GM12878 (cell line): ENCODE results near the gene TBC1D20.

Experiments
- MEF2A ChIP-seq: IDR thresholded peaks from 2 replicates; pipeline ENCODE4 v1.6.1; 2011; ENCODE audit warnings: low read depth, mild to moderate bottlenecking, low read length, moderate library complexity; ENCODE audit not compliant: insufficient read depth
- POLR2A ChIP-seq: IDR thresholded peaks from 2 replicates; pipeline ENCODE4 v1.6.1; 2011; ENCODE audit warnings: low read depth, mild to moderate bottlenecking, low read length
- RAD21 ChIP-seq: IDR thresholded peaks from 2 replicates; pipeline ENCODE4 v1.6.1; 2011; ENCODE audit warnings: mild to moderate bottlenecking, low read depth, low read length, moderate library complexity; ENCODE audit not compliant: insufficient read depth
- RUNX3 ChIP-seq: IDR thresholded peaks from 2 replicates; pipeline ENCODE4 v1.6.1; 2012; ENCODE audit warnings: low read length, inconsistent platforms
- TARDBP ChIP-seq: IDR thresholded peaks from 2 replicates; pipeline ENCODE4 v1.6.1; 2016; ENCODE audit warnings: borderline replicate concordance
- TCF12 ChIP-seq: IDR thresholded peaks from 2 replicates; pipeline ENCODE4 v1.6.1; 2011; ENCODE audit warnings: low read depth, mild to moderate bottlenecking, low read length
- YBX1 ChIP-seq: fragments of 450-650 bp; IDR thresholded peaks from 2 replicates; pipeline ENCODE4 v1.6.1; 2016; ENCODE audit warnings: antibody characterized with exemption
- TF ChIP-seq, protein P1 (sequence below), 3 experiments: IDR thresholded peaks in 2 of 3; conservative IDR thresholded peaks in 1 of 3; 2 replicates each; pipeline ENCODE4 v1.5.1; 2011; ENCODE audit warnings: low read depth in 3 of 3, low read length in 3 of 3, mild to moderate bottlenecking in 3 of 3, control low read depth in 2 of 3, moderate library complexity in 2 of 3, inconsistent platforms in 1 of 3, mixed read lengths in 1 of 3; ENCODE audit not compliant: control insufficient read depth in 2 of 3, insufficient read depth in 1 of 3; ENCODE audit errors: extremely low read depth in 1 of 3
- TF ChIP-seq, protein P2 (sequence below): IDR thresholded peaks from 2 replicates; pipeline ENCODE4 v1.6.1; 2012; ENCODE audit warnings: improper control_type of control experiment, low read depth, low read length; ENCODE audit not compliant: insufficient replicate concordance

DNA sequence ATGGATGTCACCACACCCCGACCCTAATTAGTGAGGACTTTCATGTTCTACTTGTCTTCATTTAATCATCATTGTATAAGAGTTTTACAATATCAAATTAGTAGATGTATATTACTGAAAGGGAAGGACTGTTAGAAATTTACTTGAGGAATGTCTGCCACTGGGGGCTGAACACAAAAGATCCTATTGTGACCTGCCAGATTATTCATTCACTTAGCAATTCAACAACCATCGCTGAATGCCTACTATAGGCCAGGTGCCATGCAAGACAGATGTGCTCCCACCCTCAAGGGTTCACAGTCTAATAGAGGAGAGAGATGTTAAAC, 62.2 kb downstream of the TBC1D20 start:
- TF ChIP-seq POLR2A, result no peak
- TF ChIP-seq, protein P1, sequence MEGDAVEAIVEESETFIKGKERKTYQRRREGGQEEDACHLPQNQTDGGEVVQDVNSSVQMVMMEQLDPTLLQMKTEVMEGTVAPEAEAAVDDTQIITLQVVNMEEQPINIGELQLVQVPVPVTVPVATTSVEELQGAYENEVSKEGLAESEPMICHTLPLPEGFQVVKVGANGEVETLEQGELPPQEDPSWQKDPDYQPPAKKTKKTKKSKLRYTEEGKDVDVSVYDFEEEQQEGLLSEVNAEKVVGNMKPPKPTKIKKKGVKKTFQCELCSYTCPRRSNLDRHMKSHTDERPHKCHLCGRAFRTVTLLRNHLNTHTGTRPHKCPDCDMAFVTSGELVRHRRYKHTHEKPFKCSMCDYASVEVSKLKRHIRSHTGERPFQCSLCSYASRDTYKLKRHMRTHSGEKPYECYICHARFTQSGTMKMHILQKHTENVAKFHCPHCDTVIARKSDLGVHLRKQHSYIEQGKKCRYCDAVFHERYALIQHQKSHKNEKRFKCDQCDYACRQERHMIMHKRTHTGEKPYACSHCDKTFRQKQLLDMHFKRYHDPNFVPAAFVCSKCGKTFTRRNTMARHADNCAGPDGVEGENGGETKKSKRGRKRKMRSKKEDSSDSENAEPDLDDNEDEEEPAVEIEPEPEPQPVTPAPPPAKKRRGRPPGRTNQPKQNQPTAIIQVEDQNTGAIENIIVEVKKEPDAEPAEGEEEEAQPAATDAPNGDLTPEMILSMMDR (IDR thresholded peaks at IDR 0.05 in 2 of 3, conservative IDR thresholded peaks at IDR 0.05 in 1 of 3; ENCODE audit: control insufficient read depth in 2 of 3, extremely low read depth in 1 of 3, insufficient read depth in 1 of 3, low read depth in 3 of 3, low read length in 3 of 3), result no peak
- no peak for TF ChIP-seq RUNX3
- no peak for TF ChIP-seq TCF12
- TF ChIP-seq TARDBP, result no peak
- no peak for TF ChIP-seq YBX1
- TF ChIP-seq, protein P2, sequence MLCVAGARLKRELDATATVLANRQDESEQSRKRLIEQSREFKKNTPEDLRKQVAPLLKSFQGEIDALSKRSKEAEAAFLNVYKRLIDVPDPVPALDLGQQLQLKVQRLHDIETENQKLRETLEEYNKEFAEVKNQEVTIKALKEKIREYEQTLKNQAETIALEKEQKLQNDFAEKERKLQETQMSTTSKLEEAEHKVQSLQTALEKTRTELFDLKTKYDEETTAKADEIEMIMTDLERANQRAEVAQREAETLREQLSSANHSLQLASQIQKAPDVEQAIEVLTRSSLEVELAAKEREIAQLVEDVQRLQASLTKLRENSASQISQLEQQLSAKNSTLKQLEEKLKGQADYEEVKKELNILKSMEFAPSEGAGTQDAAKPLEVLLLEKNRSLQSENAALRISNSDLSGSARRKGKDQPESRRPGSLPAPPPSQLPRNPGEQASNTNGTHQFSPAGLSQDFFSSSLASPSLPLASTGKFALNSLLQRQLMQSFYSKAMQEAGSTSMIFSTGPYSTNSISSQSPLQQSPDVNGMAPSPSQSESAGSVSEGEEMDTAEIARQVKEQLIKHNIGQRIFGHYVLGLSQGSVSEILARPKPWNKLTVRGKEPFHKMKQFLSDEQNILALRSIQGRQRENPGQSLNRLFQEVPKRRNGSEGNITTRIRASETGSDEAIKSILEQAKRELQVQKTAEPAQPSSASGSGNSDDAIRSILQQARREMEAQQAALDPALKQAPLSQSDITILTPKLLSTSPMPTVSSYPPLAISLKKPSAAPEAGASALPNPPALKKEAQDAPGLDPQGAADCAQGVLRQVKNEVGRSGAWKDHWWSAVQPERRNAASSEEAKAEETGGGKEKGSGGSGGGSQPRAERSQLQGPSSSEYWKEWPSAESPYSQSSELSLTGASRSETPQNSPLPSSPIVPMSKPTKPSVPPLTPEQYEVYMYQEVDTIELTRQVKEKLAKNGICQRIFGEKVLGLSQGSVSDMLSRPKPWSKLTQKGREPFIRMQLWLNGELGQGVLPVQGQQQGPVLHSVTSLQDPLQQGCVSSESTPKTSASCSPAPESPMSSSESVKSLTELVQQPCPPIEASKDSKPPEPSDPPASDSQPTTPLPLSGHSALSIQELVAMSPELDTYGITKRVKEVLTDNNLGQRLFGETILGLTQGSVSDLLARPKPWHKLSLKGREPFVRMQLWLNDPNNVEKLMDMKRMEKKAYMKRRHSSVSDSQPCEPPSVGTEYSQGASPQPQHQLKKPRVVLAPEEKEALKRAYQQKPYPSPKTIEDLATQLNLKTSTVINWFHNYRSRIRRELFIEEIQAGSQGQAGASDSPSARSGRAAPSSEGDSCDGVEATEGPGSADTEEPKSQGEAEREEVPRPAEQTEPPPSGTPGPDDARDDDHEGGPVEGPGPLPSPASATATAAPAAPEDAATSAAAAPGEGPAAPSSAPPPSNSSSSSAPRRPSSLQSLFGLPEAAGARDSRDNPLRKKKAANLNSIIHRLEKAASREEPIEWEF, result no peak
- no peak for TF ChIP-seq MEF2A
- no peak for TF ChIP-seq RAD21
